ENCODE results near the gene WDR7. TPM values are rescaled to one million over a fixed set of nuclear protein-coding genes. Genes with fewer than 3 reads are reported as not detected.
A peak's percentile ranks its signal among the peaks of the same experiment; 100 is the strongest.
"Not testable (repeated sequence)": the region's sequence is repeated elsewhere in the genome, so short reads cannot be mapped to it uniquely, and the experiment has no call there.

The WDR7 gene
- total and polyA plus RNA-seq, 4 experiments from 2014 or later, result 22.3 to 50.8 (median 36.2) TPM

GRCh38 chr18:56652802-56653201, 1.6 kb downstream of the WDR7 start:
- peaks cover 52% of the 10 kb centered on the region for H3K4me1 ChIP-seq (ENCODE audit: insufficient read depth, low read length)
- POLR2A ChIA-PET (ENCODE audit: partially characterized antibody), result interaction anchor here (1.5 to 3.7 kb wide), 5 partner anchors 9 to 33 kb away, joined by 3 to 47 read pairs (median 10); partner anchors contain the start of gene TXNL1
- peak overlapping the region; percentile 84 for H3K27ac ChIP-seq (ENCODE audit: low read depth, low read length)
- H3K9me3 ChIP-seq (ENCODE audit: control insufficient read depth in 1 of 2, low read length in 2 of 2), result no peaks in the 10 kb centered on the region
- intact Hi-C loops (cut with micrococcal nuclease), result loop anchor here (2.0 kb wide), 1 partner anchor 16 kb away; no protein-coding TSS in a partner anchor
- H3K36me3 Mint-ChIP-seq, result peaks cover 0 to 6% of the 10 kb centered on the region in 2 donors
- DNase-seq, result peak in 2 of 5 donors; percentile 12 to 28
- H3K36me3 ChIP-seq (ENCODE audit: insufficient read depth, low read length), result no peaks in the 10 kb centered on the region
- H3K4me3 Mint-ChIP-seq, result peak overlapping the region; percentile 58 to 97 (median 82)
- CTCF ChIA-PET (ENCODE audit: partially characterized antibody), result interaction anchor here (1.8 to 3.6 kb wide), 3 partner anchors 13 to 15 kb away, joined by 6 to 21 read pairs (median 8); partner anchors contain the start of gene TXNL1
- H3K27ac Mint-ChIP-seq, result peak overlapping the region; percentile 26 to 96 (median 91)
- H3K27me3 ChIP-seq (ENCODE audit: insufficient read depth, low read length), result no peaks in the 10 kb centered on the region
- H3K27me3 Mint-ChIP-seq, result no peaks in the 10 kb centered on the region
- peaks cover 32 to 56% (median 48%) of the 10 kb centered on the region in 4 donors for H3K4me1 Mint-ChIP-seq
- peaks cover 0 to 2% (median 0%) of the 10 kb centered on the region in 8 donors for H3K9me3 Mint-ChIP-seq
- H3K4me3 ChIP-seq (ENCODE audit: low read length in 2 of 2), result peak overlapping the region in 1 of 2 donors; percentile 23

- H3K27ac Mint-ChIP-seq, result peak overlapping the region in 5 of 7 donors; percentile 29 to 96 (median 78)
- POLR2A ChIA-PET (ENCODE audit: partially characterized antibody), result interaction anchor here (1.5 to 1.8 kb wide), 2 partner anchors 16 to 31 kb away, joined by 3 to 6 read pairs; partner anchors contain the start of gene TXNL1
- H3K9me3 Mint-ChIP-seq; H3K27me3 ChIP-seq (ENCODE audit: insufficient read depth, low read length); DNase-seq; H3K27me3 Mint-ChIP-seq; H3K9me3 ChIP-seq (ENCODE audit: control insufficient read depth in 1 of 2, low read length in 2 of 2); H3K36me3 Mint-ChIP-seq; intact Hi-C loops (cut with micrococcal nuclease); CTCF ChIA-PET (ENCODE audit: partially characterized antibody); H3K4me3 ChIP-seq (ENCODE audit: low read length in 2 of 2); H3K27ac ChIP-seq (ENCODE audit: low read depth, low read length); H3K36me3 ChIP-seq (ENCODE audit: insufficient read depth, low read length): not testable (repeated sequence)
- peaks cover 36 to 59% (median 50%) of the 10 kb centered on the region in 4 donors for H3K4me1 Mint-ChIP-seq
- peaks cover 52% of the 10 kb centered on the region for H3K4me1 ChIP-seq (ENCODE audit: insufficient read depth, low read length)
- peak overlapping the region in 2 of 8 donors; percentile 13 to 17 for H3K4me3 Mint-ChIP-seq
Measured at GRCh38 chr18:56654280-56654679, 3.1 kb downstream of the WDR7 start.

GRCh38 chr18:56658261-56658660, 7.1 kb downstream of the WDR7 start:
- peak overlapping the region in 1 of 7 donors; percentile 6 for H3K27ac Mint-ChIP-seq

GRCh38 chr18:56659111-56659510, 8.0 kb downstream of the WDR7 start:
- peaks cover 35 to 63% (median 50%) of the 10 kb centered on the region in 4 donors for H3K4me1 Mint-ChIP-seq
- H3K36me3 Mint-ChIP-seq, result peaks cover 0 to 20% of the 10 kb centered on the region in 2 donors
- ChIA-PET POLR2A (ENCODE audit: partially characterized antibody) (interaction anchor here (1.2 kb wide), 1 partner anchor 9 kb away, joined by 3 read pairs; no protein-coding TSS in a partner anchor), CTCF (ENCODE audit: partially characterized antibody) (no interaction called here)
- Histone ChIP-seq H3K27me3 (ENCODE audit: insufficient read depth, low read length) (no peaks in the 10 kb centered on the region), H3K27ac (ENCODE audit: low read depth, low read length) (no peak overlapping the region), H3K9me3 (ENCODE audit: control insufficient read depth in 1 of 2, low read length in 2 of 2) (no peaks in the 10 kb centered on the region), H3K36me3 (ENCODE audit: insufficient read depth, low read length) (no peaks in the 10 kb centered on the region), H3K4me3 (ENCODE audit: low read length in 2 of 2) (no peak overlapping the region), H3K4me1 (ENCODE audit: insufficient read depth, low read length) (peaks cover 20% of the 10 kb centered on the region)
- H3K4me3 Mint-ChIP-seq, result no peak overlapping the region
- intact Hi-C loops (cut with micrococcal nuclease), result no loop called here
- no peaks in the 10 kb centered on the region for H3K27me3 Mint-ChIP-seq
- no peak for DNase-seq
- H3K9me3 Mint-ChIP-seq, result no peaks in the 10 kb centered on the region
- peak overlapping the region in 1 of 7 donors; percentile 39 for H3K27ac Mint-ChIP-seq

More at GRCh38 chr18:56658261-56658660, 7.1 kb downstream of the WDR7 start:
- no peak for DNase-seq
- no peak overlapping the region for H3K4me3 Mint-ChIP-seq
- no peaks in the 10 kb centered on the region for H3K27me3 ChIP-seq (ENCODE audit: insufficient read depth, low read length)
- H3K4me3 ChIP-seq (ENCODE audit: low read length in 2 of 2), result no peak overlapping the region
- no peak overlapping the region for H3K27ac ChIP-seq (ENCODE audit: low read depth, low read length)
- H3K27me3 Mint-ChIP-seq, result no peaks in the 10 kb centered on the region
- H3K9me3 ChIP-seq (ENCODE audit: control insufficient read depth in 1 of 2, low read length in 2 of 2), result no peaks in the 10 kb centered on the region
- H3K9me3 Mint-ChIP-seq, result no peaks in the 10 kb centered on the region
- POLR2A ChIA-PET (ENCODE audit: partially characterized antibody), result interaction anchor here (1.2 kb wide), 1 partner anchor 8 kb away, joined by 3 read pairs; no protein-coding TSS in a partner anchor
- peaks cover 38 to 70% (median 54%) of the 10 kb centered on the region in 4 donors for H3K4me1 Mint-ChIP-seq
- H3K4me1 ChIP-seq (ENCODE audit: insufficient read depth, low read length), result peaks cover 28% of the 10 kb centered on the region
- H3K36me3 Mint-ChIP-seq, result peaks cover 0 to 20% of the 10 kb centered on the region in 2 donors
- no peaks in the 10 kb centered on the region for H3K36me3 ChIP-seq (ENCODE audit: insufficient read depth, low read length)
- CTCF ChIA-PET (ENCODE audit: partially characterized antibody), result interaction anchor here (1.4 kb wide), 1 partner anchor 11 kb away, joined by 4 read pairs; no protein-coding TSS in a partner anchor
- intact Hi-C loops (cut with micrococcal nuclease), result no loop called here

GRCh38 chr18:56660655-56661054, 9.5 kb downstream of the WDR7 start:
- no peaks in the 10 kb centered on the region for H3K36me3 ChIP-seq (ENCODE audit: insufficient read depth, low read length)
- H3K27me3 ChIP-seq (ENCODE audit: insufficient read depth, low read length), result no peaks in the 10 kb centered on the region
- DNase-seq, result no peak
- no peaks in the 10 kb centered on the region for H3K27me3 Mint-ChIP-seq
- POLR2A ChIA-PET (ENCODE audit: partially characterized antibody), result interaction anchor here (3.8 kb wide), 1 partner anchor 9 kb away, joined by 16 read pairs; the partner anchor contains the start of gene WDR7
- peak overlapping the region in 1 of 8 donors; percentile 44 for H3K4me3 Mint-ChIP-seq
- CTCF ChIA-PET (ENCODE audit: partially characterized antibody), result interaction anchor here (0.8 to 2.1 kb wide), 3 partner anchors 10 to 16 kb away, joined by 3 to 6 read pairs (median 3); partner anchors contain the start of gene WDR7
- H3K9me3 ChIP-seq (ENCODE audit: control insufficient read depth in 1 of 2, low read length in 2 of 2), result no peaks in the 10 kb centered on the region
- peaks cover 5% of the 10 kb centered on the region for H3K4me1 ChIP-seq (ENCODE audit: insufficient read depth, low read length)
- H3K36me3 Mint-ChIP-seq, result peaks cover 0 to 20% of the 10 kb centered on the region in 2 donors
- H3K9me3 Mint-ChIP-seq, result no peaks in the 10 kb centered on the region
- H3K4me1 Mint-ChIP-seq, result peaks cover 29 to 55% (median 39%) of the 10 kb centered on the region in 4 donors
- intact Hi-C loops (cut with micrococcal nuclease), result no loop called here
- no peak overlapping the region for H3K27ac Mint-ChIP-seq
- H3K27ac ChIP-seq (ENCODE audit: low read depth, low read length), result no peak overlapping the region
- H3K4me3 ChIP-seq (ENCODE audit: low read length in 2 of 2), result no peak overlapping the region

- H3K4me1 Mint-ChIP-seq, result peaks cover 28 to 54% (median 36%) of the 10 kb centered on the region in 4 donors
- H3K27me3 Mint-ChIP-seq, result no peaks in the 10 kb centered on the region
Measured at GRCh38 chr18:56661360-56662062, 10.4 kb downstream of the WDR7 start.

GRCh38 chr18:56662063-56662408, 10.9 kb downstream of the WDR7 start:
- Histone ChIP-seq H3K4me1 (ENCODE audit: insufficient read depth, low read length) (no peaks in the 10 kb centered on the region), H3K27ac (ENCODE audit: low read depth, low read length) (no peak overlapping the region), H3K4me3 (ENCODE audit: low read length in 2 of 2) (no peak overlapping the region), H3K27me3 (ENCODE audit: insufficient read depth, low read length) (no peaks in the 10 kb centered on the region), H3K9me3 (ENCODE audit: control insufficient read depth in 1 of 2, low read length in 2 of 2) (no peaks in the 10 kb centered on the region), H3K36me3 (ENCODE audit: insufficient read depth, low read length) (no peaks in the 10 kb centered on the region)
- CTCF ChIA-PET (ENCODE audit: partially characterized antibody), result interaction anchor here (2.1 kb wide), 1 partner anchor 11 kb away, joined by 6 read pairs; the partner anchor contains the start of gene WDR7
- no peak for DNase-seq
- H3K4me3 Mint-ChIP-seq, result no peak overlapping the region
- H3K9me3 Mint-ChIP-seq, result no peaks in the 10 kb centered on the region
- POLR2A ChIA-PET (ENCODE audit: partially characterized antibody), result interaction anchor here (3.8 kb wide), 1 partner anchor 10 kb away, joined by 16 read pairs; the partner anchor contains the start of gene WDR7
- peaks cover 29 to 57% (median 38%) of the 10 kb centered on the region in 4 donors for H3K4me1 Mint-ChIP-seq
- no peaks in the 10 kb centered on the region for H3K27me3 Mint-ChIP-seq
- no peak overlapping the region for H3K27ac Mint-ChIP-seq
- H3K36me3 Mint-ChIP-seq, result peaks cover 0 to 20% of the 10 kb centered on the region in 2 donors
- intact Hi-C loops (cut with micrococcal nuclease), result no loop called here

More at GRCh38 chr18:56661360-56662062, 10.4 kb downstream of the WDR7 start:
- intact Hi-C loops (cut with micrococcal nuclease), result no loop called here
- Histone ChIP-seq H3K36me3 (ENCODE audit: insufficient read depth, low read length) (no peaks in the 10 kb centered on the region), H3K4me3 (ENCODE audit: low read length in 2 of 2) (no peak overlapping the region), H3K27ac (ENCODE audit: low read depth, low read length) (no peak overlapping the region), H3K27me3 (ENCODE audit: insufficient read depth, low read length) (no peaks in the 10 kb centered on the region), H3K4me1 (ENCODE audit: insufficient read depth, low read length) (no peaks in the 10 kb centered on the region), H3K9me3 (ENCODE audit: control insufficient read depth in 1 of 2, low read length in 2 of 2) (no peaks in the 10 kb centered on the region)
- no peaks in the 10 kb centered on the region for H3K9me3 Mint-ChIP-seq
- POLR2A ChIA-PET (ENCODE audit: partially characterized antibody), result interaction anchor here (3.8 kb wide), 1 partner anchor 10 kb away, joined by 16 read pairs; the partner anchor contains the start of gene WDR7
- peaks cover 0 to 20% of the 10 kb centered on the region in 2 donors for H3K36me3 Mint-ChIP-seq
- CTCF ChIA-PET (ENCODE audit: partially characterized antibody), result interaction anchor here (0.8 to 2.1 kb wide), 3 partner anchors 10 to 17 kb away, joined by 3 to 6 read pairs (median 3); partner anchors contain the start of gene WDR7
- peak overlapping the region in 1 of 7 donors; percentile 42 for H3K27ac Mint-ChIP-seq
- DNase-seq, result no peak
- H3K4me3 Mint-ChIP-seq, result no peak overlapping the region
